Body of pancreas (tissue), 4 donors: ENCODE results near the gene IFNL1. TPM values are rescaled to one million over a fixed set of nuclear protein-coding genes. Genes with fewer than 3 reads are reported as not detected.
A peak's percentile ranks its signal among the peaks of the same experiment; 100 is the strongest.

Experiments
- ATAC-seq: fragments of 150-250 bp; one replicate; pipeline ENCODE4 v1.9.1; 2016
- DNase-seq, 4 donors: peaks; one replicate each; pipeline ENCODE4 v3.0.0-alpha.2; 2019
- H3K27ac ChIP-seq, 4 donors: fragments of 200-600 bp; sonication (generic); 1 replicate in 3 of 4; 2 replicates in 1 of 4; pipeline versions ENCODE4 v1.5.1 to v1.6.1; 2016 to 2019; ENCODE audit warnings: mild to moderate bottlenecking in 1 of 4, mixed read lengths in 1 of 4, moderate library complexity in 1 of 4
- H3K27me3 ChIP-seq, 2 donors: fragments of 200-600 bp; sonication (generic); one replicate each; pipeline ENCODE4 v1.6.0; 2016; ENCODE audit warnings: mild to moderate bottlenecking in 1 of 2
- H3K36me3 ChIP-seq, 2 donors: fragments of 200-600 bp; sonication (generic); replicated peaks in 1 of 2; 2 replicates each; pipeline ENCODE4 v1.5.1; 2016; ENCODE audit warnings: low read depth in 2 of 2; ENCODE audit not compliant: insufficient read depth in 1 of 2
- H3K4me1 ChIP-seq: fragments of 200-600 bp; sonication (generic); one replicate; pipeline ENCODE4 v1.6.0; 2016
- H3K4me3 ChIP-seq, 2 donors: fragments of 200-600 bp; sonication (generic); 1 replicate in 1 of 2; 2 replicates in 1 of 2; pipeline ENCODE4 v1.5.1; 2016 to 2019
- H3K9me3 ChIP-seq, 3 donors: fragments of 200-600 bp; sonication (generic); 1 replicate in 2 of 3; 2 replicates in 1 of 3; pipeline ENCODE4 v1.5.1; 2016
- POLR2A ChIP-seq, 3 donors: fragments of 450-650 bp; IDR thresholded peaks; one replicate each; pipeline ENCODE4 v1.6.1; 2016; ENCODE audit warnings: antibody characterized with exemption in 3 of 3, mild to moderate bottlenecking in 2 of 3
- WGBS, 2 donors: methylation state at CpG; one replicate each; pipeline ENCODE4 v1.1.5; 2017; 5-methylcytosine and 5-hydroxymethylcytosine counted together
- intact Hi-C: fragments of 100-400 bp; cut with DNase I; formaldehyde crosslinking; loops from one replicate; pipeline ENCODE4 v1.15.1; 2023
- total RNA-seq, 2 donors: library from RNA; depleted of rRNA; stranded (reverse); fragments of >200 nt; gene quantifications; one replicate each; pipeline ENCODE4 v1.1.0, GENCODE V29; 2016
- TF ChIP-seq, protein P1 (sequence below), 7 experiments: fragments of 450-650 bp in 4 of 7; fragments of 200-600 bp in 3 of 7; sonication (generic) in 3 of 7; IDR thresholded peaks; one replicate each; pipeline ENCODE4 v1.5.1; 2016 to 2019; ENCODE audit warnings: antibody characterized with exemption in 7 of 7

Gene IFNL1
- total RNA-seq, 2 donors from 2014 or later, result not detected

DNA sequence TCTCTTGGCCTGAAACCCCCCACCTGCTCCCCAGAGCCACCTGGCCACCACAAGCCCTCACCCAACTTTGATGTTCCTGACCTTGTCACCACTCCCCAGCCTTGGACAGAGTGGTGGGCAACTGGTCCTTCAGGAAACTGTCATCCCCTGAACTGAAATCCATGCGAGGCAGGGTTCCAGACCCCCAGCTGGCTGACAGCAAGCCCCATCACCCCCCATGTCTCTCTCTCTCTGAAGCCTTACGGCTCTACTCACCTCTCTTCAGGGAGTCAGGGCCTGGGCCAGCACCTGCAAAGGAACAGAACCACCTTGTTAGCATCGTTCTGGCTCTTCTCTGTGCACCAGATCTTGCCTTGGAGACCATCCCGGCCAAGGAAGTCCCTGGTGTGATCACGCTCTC is 21.9 kb downstream of the IFNL1 start:
- no peak for ATAC-seq
- Histone ChIP-seq H3K4me3 (no peak overlapping the region), H3K36me3 (no peaks in the 10 kb centered on the region), H3K27me3 (no peaks in the 10 kb centered on the region), H3K4me1 (peaks cover 12% of the 10 kb centered on the region), H3K27ac (no peak overlapping the region), H3K9me3 (no peaks in the 10 kb centered on the region)
- no peak for TF ChIP-seq POLR2A (IDR thresholded peaks at IDR 0.05)
- TF ChIP-seq, protein P1, sequence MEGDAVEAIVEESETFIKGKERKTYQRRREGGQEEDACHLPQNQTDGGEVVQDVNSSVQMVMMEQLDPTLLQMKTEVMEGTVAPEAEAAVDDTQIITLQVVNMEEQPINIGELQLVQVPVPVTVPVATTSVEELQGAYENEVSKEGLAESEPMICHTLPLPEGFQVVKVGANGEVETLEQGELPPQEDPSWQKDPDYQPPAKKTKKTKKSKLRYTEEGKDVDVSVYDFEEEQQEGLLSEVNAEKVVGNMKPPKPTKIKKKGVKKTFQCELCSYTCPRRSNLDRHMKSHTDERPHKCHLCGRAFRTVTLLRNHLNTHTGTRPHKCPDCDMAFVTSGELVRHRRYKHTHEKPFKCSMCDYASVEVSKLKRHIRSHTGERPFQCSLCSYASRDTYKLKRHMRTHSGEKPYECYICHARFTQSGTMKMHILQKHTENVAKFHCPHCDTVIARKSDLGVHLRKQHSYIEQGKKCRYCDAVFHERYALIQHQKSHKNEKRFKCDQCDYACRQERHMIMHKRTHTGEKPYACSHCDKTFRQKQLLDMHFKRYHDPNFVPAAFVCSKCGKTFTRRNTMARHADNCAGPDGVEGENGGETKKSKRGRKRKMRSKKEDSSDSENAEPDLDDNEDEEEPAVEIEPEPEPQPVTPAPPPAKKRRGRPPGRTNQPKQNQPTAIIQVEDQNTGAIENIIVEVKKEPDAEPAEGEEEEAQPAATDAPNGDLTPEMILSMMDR (IDR thresholded peaks at IDR 0.05), result no peak
- DNase-seq, result no peak
- intact Hi-C loops, result loop anchor here (5.0 kb wide), 1 partner anchor 201 kb away; no protein-coding TSS in a partner anchor
- WGBS, 2 donors, result 73 to 94% methylated on average over 4 to 5 of the region's 5 CpGs

DNA sequence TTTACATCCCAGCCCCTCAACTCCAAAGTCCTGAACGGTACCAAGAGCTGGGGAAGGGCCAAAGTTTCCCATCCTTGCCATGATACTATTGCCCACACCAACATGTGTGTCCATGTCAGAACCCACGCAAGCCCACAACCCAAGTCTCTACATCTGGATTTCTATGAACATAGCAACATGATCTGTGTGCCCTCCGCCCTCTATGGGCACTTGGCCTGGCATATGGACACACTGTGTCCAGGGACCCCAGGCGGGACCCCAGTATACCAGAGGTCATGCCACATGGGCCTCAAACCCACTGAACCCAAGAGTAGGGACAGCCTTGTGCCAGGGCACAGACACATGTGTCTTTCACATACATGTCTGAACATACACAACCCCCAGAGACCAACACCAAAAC is 22.5 kb downstream of the IFNL1 start:
- TF ChIP-seq, protein P1 (IDR thresholded peaks at IDR 0.05), result no peak
- no peak for TF ChIP-seq POLR2A (IDR thresholded peaks at IDR 0.05)
- ATAC-seq (no peak), DNase-seq (no peak)
- no peak overlapping the region for H3K4me3 ChIP-seq
- intact Hi-C loops, result loop anchor here (5.0 kb wide), 1 partner anchor 201 kb away; no protein-coding TSS in a partner anchor
- 86 to 100% methylated on average over 3 to 4 of the region's 4 CpGs for WGBS, 2 donors
- no peaks in the 10 kb centered on the region for H3K27me3 ChIP-seq
- H3K4me1 ChIP-seq, result peaks cover 12% of the 10 kb centered on the region
- H3K27ac ChIP-seq, result no peak overlapping the region
- no peaks in the 10 kb centered on the region for H3K36me3 ChIP-seq
- H3K9me3 ChIP-seq, result no peaks in the 10 kb centered on the region

DNA sequence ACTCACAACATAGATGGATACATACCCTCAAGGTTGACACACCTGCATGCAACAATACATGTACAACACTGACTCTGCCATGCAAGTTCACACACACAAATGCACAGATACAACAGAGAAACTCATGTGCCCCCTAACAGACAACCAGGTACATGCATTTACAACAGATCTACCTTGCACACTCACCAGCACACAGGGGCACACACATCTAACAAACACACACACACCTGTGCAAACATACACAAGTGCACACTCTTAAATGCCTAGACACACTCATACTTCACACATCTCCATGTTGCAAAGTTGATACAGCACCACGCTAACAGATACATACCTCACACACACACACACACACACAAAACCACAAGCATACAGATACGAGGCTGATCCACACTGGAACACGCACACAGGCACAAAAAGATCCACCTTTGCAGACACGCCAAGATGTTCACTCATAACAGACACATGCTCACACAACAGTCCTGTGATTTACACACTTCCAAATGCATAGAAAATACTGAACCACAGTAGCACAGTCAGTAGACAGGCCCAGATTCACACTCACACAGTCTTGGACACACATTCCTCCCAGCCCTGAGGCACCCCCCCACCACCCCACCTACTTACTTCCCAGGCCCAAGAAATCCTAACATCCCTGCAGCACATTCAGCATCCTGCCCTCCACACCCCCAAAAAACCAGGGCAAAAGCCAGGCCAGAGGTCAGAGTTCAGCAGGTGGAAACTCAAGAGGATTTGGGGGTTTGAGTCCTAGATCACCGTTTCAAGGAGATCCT is 23.1 kb downstream of the IFNL1 start:
- WGBS, 2 donors, result 74 to 81% methylated on average over 5 of the region's 5 CpGs
- Histone ChIP-seq H3K27ac (no peak overlapping the region), H3K9me3 (no peaks in the 10 kb centered on the region), H3K4me3 (no peak overlapping the region), H3K36me3 (no peaks in the 10 kb centered on the region), H3K27me3 (no peaks in the 10 kb centered on the region), H3K4me1 (peaks cover 12% of the 10 kb centered on the region)
- no peak for ATAC-seq
- intact Hi-C loops, result loop anchor here (5.0 kb wide), 1 partner anchor 202 kb away; no protein-coding TSS in a partner anchor
- TF ChIP-seq, protein P1 (IDR thresholded peaks at IDR 0.05), result no peak
- no peak for TF ChIP-seq POLR2A (IDR thresholded peaks at IDR 0.05)
- no peak for DNase-seq

DNA sequence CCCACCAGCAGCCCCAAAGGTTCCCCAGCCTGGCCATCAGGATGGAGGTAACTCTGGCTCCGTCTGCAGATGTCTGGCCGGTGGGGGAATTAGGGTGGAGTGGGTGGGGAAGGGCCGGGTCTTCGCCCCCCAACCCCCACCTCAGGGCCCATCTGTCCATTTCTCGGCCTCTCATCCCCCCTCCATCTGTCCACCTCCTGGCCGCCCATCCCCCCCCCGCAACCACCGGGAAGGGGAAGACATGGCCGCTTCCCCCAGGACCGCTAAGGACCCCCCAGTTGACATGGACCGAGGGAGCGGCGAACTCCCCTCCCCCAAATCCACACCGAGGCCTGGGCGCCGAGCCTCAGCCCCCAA is 23.7 kb downstream of the IFNL1 start:
- H3K36me3 ChIP-seq, result no peaks in the 10 kb centered on the region
- DNase-seq, result no peak
- intact Hi-C loops, result loop anchor here (5.0 kb wide), 2 partner anchors 193 to 203 kb away; partner anchors contain the start of gene PAK4
- 10 to 24% methylated on average over 2 to 7 of the region's 16 CpGs for WGBS, 2 donors
- peaks cover 12% of the 10 kb centered on the region for H3K4me1 ChIP-seq
- no peaks in the 10 kb centered on the region for H3K9me3 ChIP-seq
- H3K27me3 ChIP-seq, result no peaks in the 10 kb centered on the region
- peak overlapping the region in 1 of 2 donors; percentile 29 for H3K4me3 ChIP-seq
- no peak for TF ChIP-seq POLR2A (IDR thresholded peaks at IDR 0.05)
- TF ChIP-seq, protein P1 (IDR thresholded peaks at IDR 0.05), result no peak
- ATAC-seq, result no peak
- no peak overlapping the region for H3K27ac ChIP-seq
